HL-60 (cell line): ENCODE data around the gene OR2B3.

Source experiments
- DNase-seq, 2 experiments: peaks; one replicate each; pipeline ENCODE4 v3.0.0-alpha.2; 2010 to 2020; ENCODE audit warnings: low read depth in 1 of 2, low spot score in 1 of 2
- H3K27ac ChIP-seq: fragments of 250-450 bp; sonication (Bioruptor Pico); replicated peaks from 2 replicates; pipeline ENCODE4 v1.5.1; 2020; ENCODE audit warnings: mild to moderate bottlenecking, moderate library complexity
- H3K27me3 ChIP-seq: fragments of 250-450 bp; sonication (Bioruptor Pico); 2 replicates; pipeline ENCODE4 v1.5.1; 2021; ENCODE audit warnings: mild to moderate bottlenecking, moderate library complexity; ENCODE audit not compliant: insufficient read depth, poor library complexity, severe bottlenecking
- H3K4me3 ChIP-seq: replicated peaks from 2 replicates; pipeline ENCODE4 v1.5.1; 2011; ENCODE audit warnings: mild to moderate bottlenecking, control low read depth, low read length; ENCODE audit not compliant: insufficient read depth
- GABPA ChIP-seq: IDR thresholded peaks from 2 replicates; pipeline ENCODE4 v1.6.1; 2012; ENCODE audit warnings: low read depth
- POLR2AphosphoS5 ChIP-seq: IDR thresholded peaks from 2 replicates; pipeline ENCODE4 v1.6.1; 2012; ENCODE audit warnings: low read depth
- SPI1 ChIP-seq: IDR thresholded peaks from 2 replicates; pipeline ENCODE4 v1.6.1; 2012; ENCODE audit warnings: low read depth, mild to moderate bottlenecking, borderline replicate concordance
- TF ChIP-seq, protein P1 (sequence below): IDR thresholded peaks from one replicate; pipeline ENCODE4 v1.5.1; 2011; ENCODE audit warnings: low read length, control low read depth, inconsistent platforms; ENCODE audit not compliant: insufficient read depth
- TF ChIP-seq, protein P2 (sequence below): IDR thresholded peaks from 2 replicates; pipeline ENCODE4 v1.6.1; 2012; ENCODE audit warnings: low read depth; ENCODE audit not compliant: insufficient replicate concordance

Gene OR2B3

DNA sequence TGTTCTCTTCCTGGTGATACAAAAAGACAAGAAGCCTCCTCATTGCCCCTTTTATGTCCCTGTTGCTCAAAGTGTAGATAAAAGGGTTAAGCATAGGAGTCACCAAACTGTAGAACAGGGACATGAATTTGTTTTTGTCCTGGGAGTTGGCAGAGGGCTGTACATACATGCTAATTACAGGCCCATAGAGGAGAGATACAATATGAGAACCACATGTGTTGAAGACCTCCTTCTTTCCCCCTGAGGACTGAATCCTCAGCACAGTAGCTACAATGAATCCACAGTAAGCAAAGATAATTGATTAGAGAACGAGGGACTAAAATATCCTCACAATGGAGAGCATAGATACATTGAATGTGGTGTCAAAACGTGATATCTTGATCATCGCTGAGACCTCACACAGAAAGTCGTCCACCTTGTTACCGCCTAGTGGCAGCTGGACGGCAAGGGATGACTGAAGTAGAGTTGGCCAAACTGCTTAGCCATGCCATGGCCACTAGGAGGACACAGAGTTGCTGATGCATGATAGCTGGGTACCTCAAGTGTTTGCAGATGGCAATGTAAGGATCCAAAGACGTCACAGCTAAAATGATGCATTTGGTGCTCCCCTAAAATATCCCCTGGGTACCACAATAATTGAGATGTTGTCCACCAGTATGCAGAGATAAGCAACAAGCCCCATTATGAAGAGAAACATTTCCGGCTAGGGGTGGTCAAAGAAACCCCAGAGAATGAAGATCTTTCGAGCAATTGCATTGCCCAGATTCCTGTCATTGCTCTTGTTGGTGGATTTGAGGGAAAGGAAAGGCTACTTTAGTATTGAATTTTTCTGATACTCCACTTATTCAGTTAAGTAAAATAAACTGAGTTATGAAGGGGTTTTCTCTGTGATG is 15.0 kb downstream of the OR2B3 start:
- no peak for TF ChIP-seq GABPA
- TF ChIP-seq, protein P1, sequence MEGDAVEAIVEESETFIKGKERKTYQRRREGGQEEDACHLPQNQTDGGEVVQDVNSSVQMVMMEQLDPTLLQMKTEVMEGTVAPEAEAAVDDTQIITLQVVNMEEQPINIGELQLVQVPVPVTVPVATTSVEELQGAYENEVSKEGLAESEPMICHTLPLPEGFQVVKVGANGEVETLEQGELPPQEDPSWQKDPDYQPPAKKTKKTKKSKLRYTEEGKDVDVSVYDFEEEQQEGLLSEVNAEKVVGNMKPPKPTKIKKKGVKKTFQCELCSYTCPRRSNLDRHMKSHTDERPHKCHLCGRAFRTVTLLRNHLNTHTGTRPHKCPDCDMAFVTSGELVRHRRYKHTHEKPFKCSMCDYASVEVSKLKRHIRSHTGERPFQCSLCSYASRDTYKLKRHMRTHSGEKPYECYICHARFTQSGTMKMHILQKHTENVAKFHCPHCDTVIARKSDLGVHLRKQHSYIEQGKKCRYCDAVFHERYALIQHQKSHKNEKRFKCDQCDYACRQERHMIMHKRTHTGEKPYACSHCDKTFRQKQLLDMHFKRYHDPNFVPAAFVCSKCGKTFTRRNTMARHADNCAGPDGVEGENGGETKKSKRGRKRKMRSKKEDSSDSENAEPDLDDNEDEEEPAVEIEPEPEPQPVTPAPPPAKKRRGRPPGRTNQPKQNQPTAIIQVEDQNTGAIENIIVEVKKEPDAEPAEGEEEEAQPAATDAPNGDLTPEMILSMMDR, result peak; percentile 72
- Histone ChIP-seq H3K27ac (no peak overlapping the region), H3K4me3 (no peak overlapping the region), H3K27me3 (peaks cover 4% of the 10 kb centered on the region)
- DNase-seq, result peak in 1 of 2 experiments; percentile 10

DNA sequence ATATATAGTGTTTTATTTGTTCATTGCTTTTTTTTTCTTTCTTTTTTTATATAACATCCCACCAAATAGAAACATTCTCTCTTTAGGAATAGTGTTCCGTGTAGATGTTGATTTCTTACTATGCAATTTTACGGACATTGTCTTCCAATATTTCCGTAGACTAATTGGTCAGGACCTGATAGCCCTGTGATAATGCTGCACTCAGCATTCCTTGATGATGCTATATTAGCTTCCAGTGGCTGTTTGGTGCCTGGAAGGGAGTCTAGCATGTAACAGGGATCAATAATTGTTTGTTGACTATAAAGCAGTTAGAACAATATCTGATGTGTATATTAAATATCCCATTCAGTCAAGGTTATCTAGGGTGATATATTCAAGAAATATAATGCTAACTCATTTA is 35.4 kb downstream of the OR2B3 start:
- no peak overlapping the region for H3K27ac ChIP-seq
- H3K4me3 ChIP-seq, result no peak overlapping the region
- peaks cover 2% of the 10 kb centered on the region for H3K27me3 ChIP-seq
- TF ChIP-seq GABPA (no peak), POLR2AphosphoS5 (no peak), SPI1 (no peak)
- TF ChIP-seq, protein P2, sequence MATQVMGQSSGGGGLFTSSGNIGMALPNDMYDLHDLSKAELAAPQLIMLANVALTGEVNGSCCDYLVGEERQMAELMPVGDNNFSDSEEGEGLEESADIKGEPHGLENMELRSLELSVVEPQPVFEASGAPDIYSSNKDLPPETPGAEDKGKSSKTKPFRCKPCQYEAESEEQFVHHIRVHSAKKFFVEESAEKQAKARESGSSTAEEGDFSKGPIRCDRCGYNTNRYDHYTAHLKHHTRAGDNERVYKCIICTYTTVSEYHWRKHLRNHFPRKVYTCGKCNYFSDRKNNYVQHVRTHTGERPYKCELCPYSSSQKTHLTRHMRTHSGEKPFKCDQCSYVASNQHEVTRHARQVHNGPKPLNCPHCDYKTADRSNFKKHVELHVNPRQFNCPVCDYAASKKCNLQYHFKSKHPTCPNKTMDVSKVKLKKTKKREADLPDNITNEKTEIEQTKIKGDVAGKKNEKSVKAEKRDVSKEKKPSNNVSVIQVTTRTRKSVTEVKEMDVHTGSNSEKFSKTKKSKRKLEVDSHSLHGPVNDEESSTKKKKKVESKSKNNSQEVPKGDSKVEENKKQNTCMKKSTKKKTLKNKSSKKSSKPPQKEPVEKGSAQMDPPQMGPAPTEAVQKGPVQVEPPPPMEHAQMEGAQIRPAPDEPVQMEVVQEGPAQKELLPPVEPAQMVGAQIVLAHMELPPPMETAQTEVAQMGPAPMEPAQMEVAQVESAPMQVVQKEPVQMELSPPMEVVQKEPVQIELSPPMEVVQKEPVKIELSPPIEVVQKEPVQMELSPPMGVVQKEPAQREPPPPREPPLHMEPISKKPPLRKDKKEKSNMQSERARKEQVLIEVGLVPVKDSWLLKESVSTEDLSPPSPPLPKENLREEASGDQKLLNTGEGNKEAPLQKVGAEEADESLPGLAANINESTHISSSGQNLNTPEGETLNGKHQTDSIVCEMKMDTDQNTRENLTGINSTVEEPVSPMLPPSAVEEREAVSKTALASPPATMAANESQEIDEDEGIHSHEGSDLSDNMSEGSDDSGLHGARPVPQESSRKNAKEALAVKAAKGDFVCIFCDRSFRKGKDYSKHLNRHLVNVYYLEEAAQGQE, result no peak
- TF ChIP-seq, protein P1, result no peak
- no peak for DNase-seq

GRCh38 chr6:29045075-29045474 is 42.0 kb downstream of the OR2B3 start, which contains the start of gene OR2W1:
TSS of gene OR2W1 (minus strand) at chr6:29045175. CDS start at chr6:29045175, 0 bp downstream.
- TF ChIP-seq, protein P1, result no peak
- TF ChIP-seq, protein P2, result no peak
- TF ChIP-seq SPI1, result no peak
- no peak for TF ChIP-seq POLR2AphosphoS5
- no peak for TF ChIP-seq GABPA
- DNase-seq, result no peak
- Histone ChIP-seq H3K27ac (no peak within 1 kb of the TSS), H3K27me3 (peaks cover 2% of the 10 kb centered on the region), H3K4me3 (no peak within 1 kb of the TSS)
